ENCODE measurements around the gene MT1HL1. TPM values are rescaled to one million over a fixed set of nuclear protein-coding genes. Genes with fewer than 3 reads are reported as not detected.
"Not testable (repeated sequence)": the region's sequence is repeated elsewhere in the genome, so short reads cannot be mapped to it uniquely, and the experiment has no call there.

The MT1HL1 gene
- polyA plus RNA-seq, 1 experiment, result not detected

DNA sequence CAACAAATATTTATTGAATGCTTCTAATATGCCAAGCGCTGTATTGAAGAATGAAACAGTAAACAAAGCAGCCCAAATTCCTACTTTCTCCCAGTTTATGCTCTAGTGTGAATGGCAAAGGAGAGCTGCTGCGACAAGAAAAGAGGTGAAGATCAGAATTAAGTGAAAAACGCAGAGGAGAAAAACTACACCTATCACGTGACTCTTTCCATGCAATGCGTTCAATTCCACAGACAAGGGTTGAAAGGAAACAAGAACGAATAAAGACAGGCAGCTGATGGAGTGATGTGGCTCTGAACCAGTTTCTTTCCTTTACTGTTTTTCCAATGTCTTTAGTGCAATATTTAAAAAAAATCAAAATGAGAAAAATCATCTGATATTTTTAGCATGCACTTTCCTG is 23.6 kb downstream of the MT1HL1 start:
- CTCF ChIA-PET, result no interaction called here
- POLR2A ChIA-PET, result no interaction called here
- no peaks in the 10 kb centered on the region for H3K27me3 ChIP-seq (ENCODE audit: control insufficient read depth, insufficient read depth, low read length)
- TF ChIP-seq, protein P1, sequence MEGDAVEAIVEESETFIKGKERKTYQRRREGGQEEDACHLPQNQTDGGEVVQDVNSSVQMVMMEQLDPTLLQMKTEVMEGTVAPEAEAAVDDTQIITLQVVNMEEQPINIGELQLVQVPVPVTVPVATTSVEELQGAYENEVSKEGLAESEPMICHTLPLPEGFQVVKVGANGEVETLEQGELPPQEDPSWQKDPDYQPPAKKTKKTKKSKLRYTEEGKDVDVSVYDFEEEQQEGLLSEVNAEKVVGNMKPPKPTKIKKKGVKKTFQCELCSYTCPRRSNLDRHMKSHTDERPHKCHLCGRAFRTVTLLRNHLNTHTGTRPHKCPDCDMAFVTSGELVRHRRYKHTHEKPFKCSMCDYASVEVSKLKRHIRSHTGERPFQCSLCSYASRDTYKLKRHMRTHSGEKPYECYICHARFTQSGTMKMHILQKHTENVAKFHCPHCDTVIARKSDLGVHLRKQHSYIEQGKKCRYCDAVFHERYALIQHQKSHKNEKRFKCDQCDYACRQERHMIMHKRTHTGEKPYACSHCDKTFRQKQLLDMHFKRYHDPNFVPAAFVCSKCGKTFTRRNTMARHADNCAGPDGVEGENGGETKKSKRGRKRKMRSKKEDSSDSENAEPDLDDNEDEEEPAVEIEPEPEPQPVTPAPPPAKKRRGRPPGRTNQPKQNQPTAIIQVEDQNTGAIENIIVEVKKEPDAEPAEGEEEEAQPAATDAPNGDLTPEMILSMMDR (IDR thresholded peaks at IDR 0.05; ENCODE audit: insufficient read depth, low read depth, low read length), result no peak
- DNase-seq (ENCODE audit: low read depth), result no peak
- H3K36me3 ChIP-seq (ENCODE audit: control insufficient read depth, insufficient read depth, low read length), result no peaks in the 10 kb centered on the region
- H3K4me3 ChIP-seq (ENCODE audit: low read depth, low read length), result no peak overlapping the region

DNA sequence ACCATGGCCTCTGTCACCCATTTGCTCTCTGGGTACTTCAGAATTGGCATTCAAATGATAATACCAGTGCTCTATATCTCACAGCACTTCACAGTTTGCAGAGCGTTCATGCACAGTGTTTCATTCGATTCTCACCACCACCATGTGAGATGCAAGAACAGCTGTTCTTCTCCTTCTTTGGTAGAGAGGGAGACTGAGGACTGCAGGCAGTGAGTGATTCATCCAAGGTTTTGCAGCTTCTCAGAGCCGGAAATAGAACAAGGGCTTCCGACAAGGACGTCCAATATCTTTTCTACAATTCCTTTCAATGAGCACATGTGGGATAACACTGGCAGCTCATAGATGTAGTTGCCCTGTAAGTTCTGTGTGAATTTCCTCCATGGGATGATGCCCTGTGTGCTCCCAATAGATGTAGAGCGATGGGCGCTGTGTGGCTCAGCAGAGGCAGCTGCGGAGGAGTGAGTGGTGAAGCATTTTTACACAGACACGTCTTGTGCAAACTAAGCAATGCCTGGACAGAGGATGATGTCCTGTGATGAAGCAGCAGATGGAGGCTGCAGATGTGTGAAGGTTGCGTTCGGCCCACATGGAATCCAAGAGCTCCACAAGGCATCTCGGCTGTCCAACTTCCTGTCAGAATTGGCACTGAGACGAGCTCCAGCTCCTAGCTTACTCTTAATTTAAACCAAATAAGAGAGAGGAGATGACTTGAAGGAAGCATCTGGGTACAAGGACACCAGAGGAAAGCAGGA is 24.9 kb downstream of the MT1HL1 start:
- TF ChIP-seq, protein P1 (IDR thresholded peaks at IDR 0.05; ENCODE audit: insufficient read depth, low read depth, low read length), result no peak
- H3K36me3 ChIP-seq (ENCODE audit: control insufficient read depth, insufficient read depth, low read length), result no peaks in the 10 kb centered on the region
- no peaks in the 10 kb centered on the region for H3K27me3 ChIP-seq (ENCODE audit: control insufficient read depth, insufficient read depth, low read length)
- CTCF ChIA-PET, result no interaction called here
- no peak overlapping the region for H3K4me3 ChIP-seq (ENCODE audit: low read depth, low read length)
- no peak for DNase-seq (ENCODE audit: low read depth)
- POLR2A ChIA-PET, result no interaction called here

DNA sequence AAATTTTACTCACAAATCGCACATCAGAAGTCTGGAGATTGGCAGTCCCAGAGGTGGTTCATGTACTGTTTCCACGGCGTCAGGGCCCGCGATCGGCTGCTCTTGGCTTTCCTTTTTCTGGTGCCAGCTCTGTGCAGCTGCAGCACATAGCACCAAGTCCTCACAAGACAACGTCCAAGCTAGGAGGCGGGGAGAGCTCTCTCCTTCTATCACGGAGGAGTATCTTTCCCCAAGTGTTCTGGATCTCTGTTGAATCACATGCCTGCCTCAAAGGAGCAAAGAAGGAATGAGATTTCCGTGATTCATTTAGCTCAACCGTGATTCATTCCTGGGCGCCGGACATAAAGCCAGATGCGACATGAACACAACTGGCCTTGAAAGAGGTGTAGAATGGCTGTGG is 25.5 kb downstream of the MT1HL1 start:
- Histone ChIP-seq H3K4me3 (ENCODE audit: low read depth, low read length) (no peak overlapping the region), H3K36me3 (ENCODE audit: control insufficient read depth, insufficient read depth, low read length) (no peaks in the 10 kb centered on the region), H3K27me3 (ENCODE audit: control insufficient read depth, insufficient read depth, low read length) (no peaks in the 10 kb centered on the region)
- CTCF ChIA-PET, result no interaction called here
- no peak for DNase-seq (ENCODE audit: low read depth)
- TF ChIP-seq, protein P1 (IDR thresholded peaks at IDR 0.05; ENCODE audit: insufficient read depth, low read depth, low read length), result no peak
- POLR2A ChIA-PET, result no interaction called here

DNA sequence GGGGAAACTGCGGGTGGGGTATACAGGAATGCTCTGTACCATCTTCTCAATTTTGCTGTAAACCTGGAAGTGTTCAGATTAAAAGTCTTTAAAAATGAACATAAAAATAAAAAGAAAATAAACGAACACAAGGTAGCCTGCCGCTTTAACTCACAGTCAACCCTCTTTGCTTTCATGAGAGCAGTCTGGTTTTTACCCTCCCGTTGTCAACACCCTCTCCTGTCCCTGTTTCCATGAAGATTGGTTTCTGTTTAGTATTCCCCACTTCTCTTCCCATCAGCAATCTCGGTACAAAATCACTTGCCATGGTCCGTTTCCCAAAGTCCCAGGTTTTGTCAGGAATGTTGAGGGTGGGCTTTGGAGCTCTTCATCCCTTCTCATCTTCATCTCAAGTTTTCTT is 28.8 kb downstream of the MT1HL1 start:
- Histone ChIP-seq H3K36me3 (ENCODE audit: control insufficient read depth, insufficient read depth, low read length) (no peaks in the 10 kb centered on the region), H3K4me3 (ENCODE audit: low read depth, low read length) (no peak overlapping the region), H3K27me3 (ENCODE audit: control insufficient read depth, insufficient read depth, low read length) (no peaks in the 10 kb centered on the region)
- CTCF ChIA-PET, result no interaction called here
- no peak for DNase-seq (ENCODE audit: low read depth)
- TF ChIP-seq, protein P1 (IDR thresholded peaks at IDR 0.05; ENCODE audit: insufficient read depth, low read depth, low read length), result no peak
- POLR2A ChIA-PET, result no interaction called here

DNA sequence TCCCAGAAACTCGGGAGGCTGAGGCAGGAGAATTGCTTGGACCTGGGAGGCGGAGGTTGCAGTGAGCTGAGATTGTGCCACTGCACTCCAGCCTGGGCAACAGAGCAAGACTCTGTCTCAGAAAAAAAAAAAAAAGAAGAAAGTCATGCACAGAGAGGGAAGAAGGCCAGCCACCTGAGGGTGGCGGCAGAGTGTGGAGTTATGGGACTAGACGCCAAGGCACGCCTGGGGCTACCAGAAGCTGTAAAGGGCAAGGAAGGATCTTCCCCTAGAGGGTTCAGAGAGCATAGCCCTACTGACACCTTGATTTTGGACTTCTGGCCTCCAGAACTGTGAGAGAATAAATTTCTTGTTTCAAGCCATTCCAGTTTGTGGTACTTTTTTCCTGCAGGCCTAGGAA is 30.2 kb downstream of the MT1HL1 start:
- H3K36me3 ChIP-seq (ENCODE audit: control insufficient read depth, insufficient read depth, low read length); H3K4me3 ChIP-seq (ENCODE audit: low read depth, low read length); DNase-seq (ENCODE audit: low read depth); POLR2A ChIA-PET; H3K27me3 ChIP-seq (ENCODE audit: control insufficient read depth, insufficient read depth, low read length); CTCF ChIA-PET: not testable (repeated sequence)

DNA sequence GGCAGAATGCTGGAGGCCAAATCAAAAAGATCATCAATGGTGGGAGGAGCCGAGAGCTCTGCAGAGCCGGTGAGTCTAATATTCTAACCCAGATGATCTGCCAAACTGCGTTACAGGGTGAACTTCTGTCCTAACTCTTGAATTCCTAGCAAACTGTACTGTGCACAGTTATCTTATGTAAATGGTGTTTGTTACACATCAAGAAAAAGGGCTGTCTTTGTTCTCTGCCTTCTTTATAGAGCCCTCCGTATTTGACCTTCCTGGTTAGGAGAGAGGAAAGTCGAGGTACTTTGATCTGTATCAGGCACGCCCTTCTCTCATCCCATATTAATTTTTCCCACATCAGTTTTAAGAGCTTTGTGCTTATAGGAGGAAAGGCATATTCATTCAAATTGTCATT is 37.6 kb downstream of the MT1HL1 start:
- TF ChIP-seq, protein P1 (IDR thresholded peaks at IDR 0.05; ENCODE audit: insufficient read depth, low read depth, low read length), result no peak
- H3K4me3 ChIP-seq (ENCODE audit: low read depth, low read length), result no peak overlapping the region
- ChIA-PET CTCF (no interaction called here), POLR2A (no interaction called here)
- no peak for DNase-seq (ENCODE audit: low read depth)
- H3K27me3 ChIP-seq (ENCODE audit: control insufficient read depth, insufficient read depth, low read length), result no peaks in the 10 kb centered on the region
- no peaks in the 10 kb centered on the region for H3K36me3 ChIP-seq (ENCODE audit: control insufficient read depth, insufficient read depth, low read length)
